Endodermal cell (in vitro differentiated cells): Measurements from ENCODE around the gene MAF. TPM values are rescaled to one million over a fixed set of nuclear protein-coding genes. Genes with fewer than 3 reads are reported as not detected.
A peak's percentile ranks its signal among the peaks of the same experiment; 100 is the strongest.

ENCODE experiments used
- DNase-seq: peaks from one replicate; pipeline ENCODE4 v3.0.0-alpha.2; 2017
- H3K27ac ChIP-seq: 2 replicates; pipeline ENCODE4 v1.5.1; 2013; ENCODE audit warnings: mild to moderate bottlenecking, low read depth, low read length, moderate library complexity
- H3K27me3 ChIP-seq: 2 replicates; pipeline ENCODE4 v1.6.1; 2013; ENCODE audit warnings: mild to moderate bottlenecking, low read length, moderate library complexity; ENCODE audit not compliant: insufficient read depth, control insufficient read depth, poor library complexity, severe bottlenecking
- H3K36me3 ChIP-seq: 2 replicates; pipeline ENCODE4 v1.7.0; 2013; ENCODE audit warnings: mild to moderate bottlenecking, low read length, moderate library complexity; ENCODE audit not compliant: control insufficient read depth, insufficient read depth
- H3K4me1 ChIP-seq: one replicate; pipeline ENCODE4 v1.7.0; 2013; ENCODE audit warnings: low read length; ENCODE audit not compliant: control insufficient read depth, insufficient read depth
- H3K4me3 ChIP-seq: 2 replicates; pipeline ENCODE4 v1.5.1; 2013; ENCODE audit warnings: mild to moderate bottlenecking, low read length, moderate library complexity
- H3K9ac ChIP-seq: 2 replicates; pipeline ENCODE4 v1.6.1; 2013; ENCODE audit warnings: mild to moderate bottlenecking, low read length, moderate library complexity; ENCODE audit not compliant: poor library complexity, severe bottlenecking; ENCODE audit errors: extremely low read depth
- H3K9me3 ChIP-seq: 2 replicates; pipeline ENCODE4 v1.6.1; 2013; ENCODE audit warnings: mild to moderate bottlenecking, low read length, moderate library complexity; ENCODE audit not compliant: control insufficient read depth
- H3K27ac Mint-ChIP-seq: 2 replicates; pipeline ENCODE4 v1.8.0; 2020; ENCODE audit warnings: mixed read lengths
- H3K27me3 Mint-ChIP-seq: 2 replicates; pipeline ENCODE4 v1.8.0; 2021; ENCODE audit warnings: mild to moderate bottlenecking, mixed read lengths; ENCODE audit not compliant: insufficient read depth
- H3K36me3 Mint-ChIP-seq: 2 replicates; pipeline ENCODE4 v1.8.0; 2020; ENCODE audit warnings: low read depth, mixed read lengths
- H3K4me1 Mint-ChIP-seq: 2 replicates; pipeline ENCODE4 v1.8.0; 2020; ENCODE audit warnings: mixed read lengths
- H3K4me3 Mint-ChIP-seq: 2 replicates; pipeline ENCODE4 v1.8.0; 2020; ENCODE audit warnings: mild to moderate bottlenecking, moderate library complexity, mixed read lengths
- H3K9me3 Mint-ChIP-seq: 2 replicates; pipeline ENCODE4 v1.8.0; 2020; ENCODE audit warnings: mild to moderate bottlenecking, mixed read lengths
- WGBS, 2 experiments: methylation state at CpG; one replicate each; pipeline versions ENCODE4 v1.1.5 to v1.1.7; 2013; ENCODE audit warnings: missing lambda C conversion rate in 2 of 2, mixed read lengths in 1 of 2; ENCODE audit not compliant: insufficient coverage in 1 of 2, insufficient read length in 1 of 2; 5-methylcytosine and 5-hydroxymethylcytosine counted together
- total RNA-seq, 2 donors: library from RNA; stranded (reverse); fragmentation: NEBNext Ultra II Directional in 1 of 2; extraction: Animal tissue kit (Norgen Biotek cat#: 25700) in 1 of 2; gene quantifications; 2 replicates in 1 of 2; 3 replicates in 1 of 2; pipeline ENCODE4 v1.2.1, GENCODE V29; 2021
- TF ChIP-seq, protein P1 (sequence below): fragments of 200-600 bp; sonication (generic); conservative IDR thresholded peaks from 2 replicates; pipeline ENCODE4 v1.5.0; 2021; ENCODE audit warnings: antibody characterized with exemption, mild to moderate bottlenecking

Gene MAF
- total RNA-seq, 2 donors from 2014 or later, result 1.5 to 5.1 TPM

DNA sequence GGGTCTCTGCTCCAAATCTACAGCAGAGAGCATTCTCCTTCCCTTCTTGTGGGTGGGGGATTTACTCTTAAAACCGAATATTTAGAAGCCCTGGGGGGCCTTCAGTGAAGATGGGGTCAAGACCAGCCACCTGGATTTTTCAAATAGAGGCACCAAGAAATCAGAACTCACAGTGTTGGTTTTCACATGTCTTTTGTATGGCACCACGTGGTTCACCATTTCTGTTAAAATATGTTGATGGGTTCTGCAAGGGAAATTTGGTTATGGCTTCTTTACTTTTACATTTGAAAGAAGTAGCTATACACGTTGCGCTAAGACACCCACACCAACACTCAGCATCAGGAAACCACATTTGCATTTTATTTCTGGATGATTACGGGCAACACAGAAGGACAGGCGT, 17.7 kb downstream of the MAF start:
- Histone ChIP-seq H3K27ac (no peak overlapping the region), H3K9ac (no peak overlapping the region), H3K27me3 (peaks cover 74% of the 10 kb centered on the region), H3K9me3 (no peaks in the 10 kb centered on the region), H3K4me1 (peaks cover 3% of the 10 kb centered on the region), H3K4me3 (no peak overlapping the region), H3K36me3 (no peaks in the 10 kb centered on the region)
- no peak for DNase-seq
- no peaks in the 10 kb centered on the region for H3K9me3 Mint-ChIP-seq
- TF ChIP-seq, protein P1, sequence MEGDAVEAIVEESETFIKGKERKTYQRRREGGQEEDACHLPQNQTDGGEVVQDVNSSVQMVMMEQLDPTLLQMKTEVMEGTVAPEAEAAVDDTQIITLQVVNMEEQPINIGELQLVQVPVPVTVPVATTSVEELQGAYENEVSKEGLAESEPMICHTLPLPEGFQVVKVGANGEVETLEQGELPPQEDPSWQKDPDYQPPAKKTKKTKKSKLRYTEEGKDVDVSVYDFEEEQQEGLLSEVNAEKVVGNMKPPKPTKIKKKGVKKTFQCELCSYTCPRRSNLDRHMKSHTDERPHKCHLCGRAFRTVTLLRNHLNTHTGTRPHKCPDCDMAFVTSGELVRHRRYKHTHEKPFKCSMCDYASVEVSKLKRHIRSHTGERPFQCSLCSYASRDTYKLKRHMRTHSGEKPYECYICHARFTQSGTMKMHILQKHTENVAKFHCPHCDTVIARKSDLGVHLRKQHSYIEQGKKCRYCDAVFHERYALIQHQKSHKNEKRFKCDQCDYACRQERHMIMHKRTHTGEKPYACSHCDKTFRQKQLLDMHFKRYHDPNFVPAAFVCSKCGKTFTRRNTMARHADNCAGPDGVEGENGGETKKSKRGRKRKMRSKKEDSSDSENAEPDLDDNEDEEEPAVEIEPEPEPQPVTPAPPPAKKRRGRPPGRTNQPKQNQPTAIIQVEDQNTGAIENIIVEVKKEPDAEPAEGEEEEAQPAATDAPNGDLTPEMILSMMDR, result no peak
- WGBS, 2 experiments, result 82 to 100% methylated on average over 1 to 6 of the region's 6 CpGs
- H3K4me1 Mint-ChIP-seq, result peaks cover 25% of the 10 kb centered on the region
- H3K36me3 Mint-ChIP-seq, result no peaks in the 10 kb centered on the region
- H3K27ac Mint-ChIP-seq, result no peak overlapping the region
- peaks cover 44% of the 10 kb centered on the region for H3K27me3 Mint-ChIP-seq
- H3K4me3 Mint-ChIP-seq, result no peak overlapping the region

- peaks cover 7% of the 10 kb centered on the region for H3K4me1 ChIP-seq
- Mint-ChIP-seq H3K27me3 (peaks cover 42% of the 10 kb centered on the region), H3K36me3 (no peaks in the 10 kb centered on the region), H3K4me1 (peaks cover 23% of the 10 kb centered on the region), H3K9me3 (no peaks in the 10 kb centered on the region), H3K4me3 (no peak overlapping the region), H3K27ac (no peak overlapping the region)
- H3K9ac ChIP-seq, result no peak overlapping the region
- 76 to 79% methylated on average over 6 to 9 of the region's 10 CpGs for WGBS, 2 experiments
- peaks cover 81% of the 10 kb centered on the region for H3K27me3 ChIP-seq
- TF ChIP-seq, protein P1, result no peak
- H3K4me3 ChIP-seq, result no peak overlapping the region
- no peaks in the 10 kb centered on the region for H3K9me3 ChIP-seq
- peak; percentile 48 for DNase-seq
- H3K36me3 ChIP-seq, result no peaks in the 10 kb centered on the region
- H3K27ac ChIP-seq, result no peak overlapping the region
These were observed 19.9 kb downstream of the MAF start for GRCh38 chr16:79580453-79581191.

DNA sequence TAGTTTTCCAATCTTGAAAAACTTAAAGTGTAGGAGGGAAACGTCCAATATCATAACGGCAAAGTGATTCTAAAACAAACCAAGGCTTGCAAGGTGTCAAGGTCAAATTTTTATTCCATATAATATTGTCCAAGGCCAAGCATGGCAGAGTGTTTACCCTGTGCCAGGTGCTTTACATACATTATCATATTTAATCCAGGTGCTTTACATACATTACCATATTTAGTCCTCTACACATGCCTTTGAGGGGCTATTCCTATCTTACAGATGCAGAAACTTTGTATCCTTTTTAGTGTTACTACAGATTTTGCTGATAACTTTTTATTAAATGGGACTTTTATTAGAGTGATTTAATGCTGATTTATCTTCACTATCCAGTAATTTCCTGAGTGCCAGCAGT, 23.9 kb downstream of the MAF start:
- Histone ChIP-seq H3K9me3 (no peaks in the 10 kb centered on the region), H3K27ac (no peak overlapping the region), H3K27me3 (peaks cover 92% of the 10 kb centered on the region), H3K4me3 (no peak overlapping the region), H3K4me1 (peaks cover 12% of the 10 kb centered on the region), H3K36me3 (no peaks in the 10 kb centered on the region), H3K9ac (no peak overlapping the region)
- TF ChIP-seq, protein P1, result no peak
- H3K36me3 Mint-ChIP-seq, result no peaks in the 10 kb centered on the region
- no peaks in the 10 kb centered on the region for H3K9me3 Mint-ChIP-seq
- 90 to 100% methylated on average over 2 of the region's 2 CpGs for WGBS, 2 experiments
- no peak overlapping the region for H3K27ac Mint-ChIP-seq
- H3K4me1 Mint-ChIP-seq, result peaks cover 22% of the 10 kb centered on the region
- no peak overlapping the region for H3K4me3 Mint-ChIP-seq
- peaks cover 58% of the 10 kb centered on the region for H3K27me3 Mint-ChIP-seq
- no peak for DNase-seq
